Suprapubic skin (tissue), 4 donors: ENCODE measurements around the gene ZNF157. TPM values are rescaled to one million over a fixed set of nuclear protein-coding genes. Genes with fewer than 3 reads are reported as not detected.
"Not testable (repeated sequence)": the region's sequence is repeated elsewhere in the genome, so short reads cannot be mapped to it uniquely, and the experiment has no call there.

ENCODE experiments used
- DNase-seq, 2 donors: peaks; one replicate each; pipeline ENCODE4 v3.0.0-alpha.2; 2019; ENCODE audit warnings: low spot score in 2 of 2
- H3K27ac ChIP-seq: fragments of 200-600 bp; sonication (generic); one replicate; pipeline ENCODE4 v1.5.1; 2019
- H3K27me3 ChIP-seq: fragments of 200-600 bp; sonication (generic); one replicate; pipeline ENCODE4 v1.5.1; 2019
- H3K36me3 ChIP-seq: fragments of 200-600 bp; sonication (generic); one replicate; pipeline ENCODE4 v1.5.1; 2019
- H3K4me1 ChIP-seq: fragments of 200-600 bp; sonication (generic); one replicate; pipeline ENCODE4 v1.5.1; 2019
- H3K4me3 ChIP-seq: fragments of 200-600 bp; sonication (generic); one replicate; pipeline ENCODE4 v1.5.1; 2019; ENCODE audit warnings: mild to moderate bottlenecking
- H3K9me3 ChIP-seq: fragments of 200-600 bp; sonication (generic); one replicate; pipeline ENCODE4 v1.5.1; 2019
- EP300 ChIP-seq: sonication (generic); formaldehyde crosslinking; IDR thresholded peaks from one replicate; pipeline ENCODE4 v1.6.1; 2017; ENCODE audit warnings: antibody characterized with exemption
- POLR2A ChIP-seq, 2 donors: fragments of 450-650 bp; IDR thresholded peaks; one replicate each; pipeline ENCODE4 v1.6.1; 2017; ENCODE audit warnings: antibody characterized with exemption in 2 of 2, mild to moderate bottlenecking in 2 of 2, moderate library complexity in 2 of 2
- POLR2AphosphoS5 ChIP-seq, 3 donors: sonication (generic); formaldehyde crosslinking; IDR thresholded peaks; one replicate each; pipeline ENCODE4 v1.6.1; 2017; ENCODE audit warnings: antibody characterized with exemption in 3 of 3
- WGBS: methylation state at CpG from one replicate; pipeline ENCODE4 v1.1.5; 2018; 5-methylcytosine and 5-hydroxymethylcytosine counted together
- total RNA-seq, 4 donors: library from RNA; depleted of rRNA; stranded (reverse); fragments of >200 nt; gene quantifications; one replicate each; pipeline ENCODE4 v1.1.0, GENCODE V29; 2016
- TF ChIP-seq, protein P1 (sequence below), 2 donors: fragments of 200-600 bp in 1 of 2; fragments of 450-650 bp in 1 of 2; sonication (generic) in 1 of 2; IDR thresholded peaks; one replicate each; pipeline ENCODE4 v1.5.1; 2016 to 2019; ENCODE audit warnings: antibody characterized with exemption in 2 of 2, mild to moderate bottlenecking in 1 of 2, moderate library complexity in 1 of 2

The ZNF157 gene
- under 1 TPM in 2 of 4 donors, not detected in 2; 0.18 to 0.40 TPM for total RNA-seq

DNA sequence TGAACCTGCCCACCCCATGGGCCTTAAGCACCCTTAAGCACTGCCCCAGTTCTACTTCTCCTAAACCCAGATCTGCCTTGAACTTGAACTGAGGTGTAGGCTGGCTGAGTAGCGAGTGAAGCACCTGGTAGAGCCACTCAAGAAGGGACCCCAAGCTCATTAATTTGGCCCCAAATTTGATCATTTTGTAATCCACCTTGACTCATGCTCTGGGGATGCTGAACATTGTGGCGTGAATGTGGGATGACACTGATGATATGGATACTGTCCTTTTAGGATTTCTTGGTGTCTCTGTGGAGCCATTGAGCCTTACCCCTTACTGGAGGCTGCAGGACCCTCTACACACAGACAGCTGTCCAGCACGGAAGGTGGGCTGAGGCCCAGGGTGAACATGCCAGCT, at the start of gene ZNF157:
ZNF157 (plus strand) TSS at position 301 of the 400 bp plus-strand sequence; CDS start at position 392, 91 bp downstream.
- Histone ChIP-seq H3K27ac (no peak within 1 kb of the TSS), H3K4me1 (peaks cover 4% of the 10 kb centered on the region), H3K36me3 (no peaks in the 10 kb centered on the region), H3K4me3 (no peak within 1 kb of the TSS), H3K27me3 (no peaks in the 10 kb centered on the region), H3K9me3 (no peaks in the 10 kb centered on the region)
- WGBS: 73% methylated on average over 3 of the region's 3 CpGs
- TF ChIP-seq POLR2AphosphoS5 (IDR thresholded peaks at IDR 0.05) (no peak), POLR2A (IDR thresholded peaks at IDR 0.05) (no peak), EP300 (no peak)
- TF ChIP-seq, protein P1, sequence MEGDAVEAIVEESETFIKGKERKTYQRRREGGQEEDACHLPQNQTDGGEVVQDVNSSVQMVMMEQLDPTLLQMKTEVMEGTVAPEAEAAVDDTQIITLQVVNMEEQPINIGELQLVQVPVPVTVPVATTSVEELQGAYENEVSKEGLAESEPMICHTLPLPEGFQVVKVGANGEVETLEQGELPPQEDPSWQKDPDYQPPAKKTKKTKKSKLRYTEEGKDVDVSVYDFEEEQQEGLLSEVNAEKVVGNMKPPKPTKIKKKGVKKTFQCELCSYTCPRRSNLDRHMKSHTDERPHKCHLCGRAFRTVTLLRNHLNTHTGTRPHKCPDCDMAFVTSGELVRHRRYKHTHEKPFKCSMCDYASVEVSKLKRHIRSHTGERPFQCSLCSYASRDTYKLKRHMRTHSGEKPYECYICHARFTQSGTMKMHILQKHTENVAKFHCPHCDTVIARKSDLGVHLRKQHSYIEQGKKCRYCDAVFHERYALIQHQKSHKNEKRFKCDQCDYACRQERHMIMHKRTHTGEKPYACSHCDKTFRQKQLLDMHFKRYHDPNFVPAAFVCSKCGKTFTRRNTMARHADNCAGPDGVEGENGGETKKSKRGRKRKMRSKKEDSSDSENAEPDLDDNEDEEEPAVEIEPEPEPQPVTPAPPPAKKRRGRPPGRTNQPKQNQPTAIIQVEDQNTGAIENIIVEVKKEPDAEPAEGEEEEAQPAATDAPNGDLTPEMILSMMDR (IDR thresholded peaks at IDR 0.05): no peak
- DNase-seq: no peak

DNA sequence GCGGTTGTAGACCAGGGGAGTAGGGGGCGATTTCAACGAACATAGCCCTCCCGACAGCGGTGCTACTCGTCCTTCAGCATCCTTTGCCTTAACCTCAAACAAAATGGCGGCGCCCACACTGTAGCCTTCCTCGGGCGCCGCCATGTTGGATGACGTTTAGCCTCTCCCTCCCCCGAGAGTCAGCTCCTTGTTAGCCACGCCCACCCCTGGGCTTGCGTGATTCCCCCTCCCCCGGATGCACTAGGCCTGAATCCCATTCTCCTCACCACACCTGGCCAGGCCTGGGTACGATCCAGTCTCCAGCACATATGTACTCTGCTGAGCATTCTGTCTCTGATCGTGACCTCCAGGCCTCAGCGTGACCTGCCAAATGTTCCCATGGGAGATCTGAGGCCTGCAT, 49.0 kb upstream of the ZNF157 start:
- Histone ChIP-seq H3K27me3 (no peaks in the 10 kb centered on the region), H3K4me3 (no peak overlapping the region), H3K9me3 (no peaks in the 10 kb centered on the region), H3K27ac (no peak overlapping the region), H3K36me3 (no peaks in the 10 kb centered on the region), H3K4me1 (no peaks in the 10 kb centered on the region)
- peak in 1 of 2 donors; percentile 64 for DNase-seq
- WGBS: 36% methylated on average over 19 of the region's 19 CpGs
- TF ChIP-seq POLR2AphosphoS5 (IDR thresholded peaks at IDR 0.05) (no peak), POLR2A (IDR thresholded peaks at IDR 0.05) (no peak), EP300 (no peak)
- TF ChIP-seq, protein P1 (IDR thresholded peaks at IDR 0.05): no peak

DNA sequence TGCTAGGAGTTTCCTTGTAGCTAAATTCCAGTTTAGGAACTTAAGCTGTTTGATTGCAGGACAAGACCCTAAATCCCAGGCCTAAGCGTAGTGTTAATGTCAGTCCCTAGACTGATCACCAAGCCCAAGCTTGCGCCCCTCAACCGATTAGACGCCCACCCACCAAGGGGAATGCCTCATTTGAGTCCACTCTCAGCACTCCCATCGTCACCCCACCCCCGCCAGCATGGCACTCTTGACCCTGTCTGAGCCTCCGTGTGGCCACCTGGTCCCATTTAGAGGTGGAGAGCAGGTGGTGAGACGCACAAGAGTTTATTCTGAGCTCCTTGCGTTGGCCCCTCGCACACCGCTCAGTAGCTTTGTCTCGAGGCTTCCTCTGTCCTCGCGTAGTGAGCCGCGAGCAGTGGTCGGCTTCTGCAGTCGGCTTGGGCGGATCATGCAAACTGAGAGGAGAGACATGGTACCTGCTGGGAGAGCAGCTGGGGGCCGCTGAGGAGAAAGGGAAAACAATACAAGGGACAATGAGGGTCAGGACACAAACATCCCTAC, 48.5 kb upstream of the ZNF157 start:
- H3K4me1 ChIP-seq: no peaks in the 10 kb centered on the region
- H3K36me3 ChIP-seq: no peaks in the 10 kb centered on the region
- H3K27me3 ChIP-seq: no peaks in the 10 kb centered on the region
- DNase-seq: no peak
- no peak for TF ChIP-seq EP300
- no peak for TF ChIP-seq POLR2AphosphoS5 (IDR thresholded peaks at IDR 0.05)
- TF ChIP-seq, protein P1 (IDR thresholded peaks at IDR 0.05): no peak
- TF ChIP-seq POLR2A (IDR thresholded peaks at IDR 0.05): no peak
- H3K9me3 ChIP-seq: no peaks in the 10 kb centered on the region
- no peak overlapping the region for H3K27ac ChIP-seq
- no peak overlapping the region for H3K4me3 ChIP-seq
- WGBS: 76% methylated on average over 18 of the region's 20 CpGs

DNA sequence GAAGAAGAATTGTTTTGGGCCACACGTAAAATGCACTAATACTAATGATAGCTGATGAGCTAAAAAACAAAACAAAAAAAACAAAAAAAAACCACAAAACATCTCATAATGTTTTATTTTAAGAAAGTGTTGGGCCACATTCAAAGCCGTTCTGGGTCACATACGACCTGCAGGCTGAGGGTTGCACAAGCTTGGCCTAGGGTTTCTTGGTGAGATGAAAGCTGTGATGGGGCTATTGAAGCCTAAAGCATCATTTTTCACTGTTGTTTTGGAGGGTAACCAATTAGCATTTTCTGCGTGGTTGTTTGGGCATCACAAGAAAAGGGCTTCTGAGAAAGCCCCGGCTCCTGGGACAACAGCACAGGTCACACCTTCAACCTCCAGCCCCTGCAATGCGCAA, 42.5 kb upstream of the ZNF157 start:
- Histone ChIP-seq H3K27me3 (no peaks in the 10 kb centered on the region), H3K4me3 (no peak overlapping the region), H3K9me3 (no peaks in the 10 kb centered on the region), H3K4me1 (no peaks in the 10 kb centered on the region), H3K27ac (no peak overlapping the region), H3K36me3 (no peaks in the 10 kb centered on the region)
- 70% methylated on average over 6 of the region's 6 CpGs for WGBS
- TF ChIP-seq POLR2AphosphoS5 (IDR thresholded peaks at IDR 0.05) (no peak), EP300 (no peak), POLR2A (IDR thresholded peaks at IDR 0.05) (no peak)
- TF ChIP-seq, protein P1 (IDR thresholded peaks at IDR 0.05): no peak
- no peak for DNase-seq

DNA sequence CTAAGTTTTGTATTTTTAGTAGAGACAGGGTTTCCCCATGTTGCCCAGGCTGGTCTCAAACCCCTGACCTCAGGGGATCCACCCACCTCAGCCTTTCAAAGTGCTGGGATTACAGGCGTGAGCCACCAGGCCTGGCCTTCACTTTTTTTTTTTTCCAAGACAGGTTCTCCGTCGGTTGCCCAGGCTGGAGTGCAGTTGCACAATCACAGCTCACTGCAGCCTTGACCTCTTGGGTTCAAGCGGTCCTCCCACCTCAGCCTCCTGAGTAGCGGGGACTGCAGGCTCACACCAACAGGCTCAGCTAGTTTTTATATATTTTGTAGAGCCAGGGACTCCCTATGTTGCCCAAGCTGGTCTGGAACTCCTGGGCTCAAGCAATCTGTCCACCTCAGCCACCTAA, 37.6 kb upstream of the ZNF157 start:
- H3K4me3 ChIP-seq, DNase-seq, H3K9me3 ChIP-seq, H3K27ac ChIP-seq, H3K36me3 ChIP-seq, H3K27me3 ChIP-seq, H3K4me1 ChIP-seq: not testable (repeated sequence)
- 76% methylated on average over 5 of the region's 5 CpGs for WGBS

DNA sequence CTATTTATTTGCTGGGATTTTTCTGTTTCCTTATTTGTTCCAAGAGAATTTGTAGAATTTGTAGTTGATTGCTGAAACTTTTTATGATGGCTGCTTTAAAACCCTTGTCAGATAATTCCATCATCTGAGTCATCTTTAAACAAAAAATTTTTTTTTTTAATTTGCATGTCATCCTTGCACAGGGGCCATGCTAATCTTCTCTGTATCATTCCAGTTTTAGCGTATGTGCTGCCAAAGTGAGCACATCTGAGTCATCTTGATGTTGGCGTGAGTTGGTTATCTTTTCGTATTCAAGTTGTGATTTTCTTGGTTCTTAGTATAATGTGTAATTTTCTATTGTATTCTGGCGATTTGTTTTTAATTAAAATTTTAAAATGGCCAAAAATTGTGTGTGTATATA, 18.7 kb upstream of the ZNF157 start:
- H3K27ac ChIP-seq: no peak overlapping the region
- no peaks in the 10 kb centered on the region for H3K36me3 ChIP-seq
- no peaks in the 10 kb centered on the region for H3K9me3 ChIP-seq
- 51% methylated on average over 4 of the region's 4 CpGs for WGBS
- no peak overlapping the region for H3K4me3 ChIP-seq
- no peak for DNase-seq
- H3K4me1 ChIP-seq: no peaks in the 10 kb centered on the region
- TF ChIP-seq EP300 (no peak), POLR2AphosphoS5 (IDR thresholded peaks at IDR 0.05) (no peak), POLR2A (IDR thresholded peaks at IDR 0.05) (no peak)
- TF ChIP-seq, protein P1 (IDR thresholded peaks at IDR 0.05): no peak
- H3K27me3 ChIP-seq: no peaks in the 10 kb centered on the region
